Keratinocyte (primary cell): ENCODE data around the gene CLEC3B.

Experiments used
- CTCF ChIP-seq, 3 experiments: IDR thresholded peaks in 1 of 3; conservative IDR thresholded peaks in 1 of 3; optimal IDR thresholded peaks in 1 of 3; 2 replicates in 2 of 3; 3 replicates in 1 of 3; pipeline versions ENCODE3 to v1.5.1; 2011; ENCODE audit warnings: low read length in 3 of 3, mild to moderate bottlenecking in 3 of 3, moderate library complexity in 2 of 3, control low read depth in 1 of 3, inconsistent platforms in 1 of 3; ENCODE audit not compliant: insufficient read depth in 2 of 3; ENCODE audit errors: extremely low read depth in 1 of 3
- EZH2 ChIP-seq: IDR thresholded peaks from one replicate; pipeline ENCODE4 v1.6.1; 2012; ENCODE audit warnings: inconsistent platforms, mild to moderate bottlenecking, low read length, moderate library complexity

GRCh38 chr3:45009868-45010267, 16.2 kb upstream of the CLEC3B start:
- no peak for TF ChIP-seq CTCF (optimal IDR thresholded peaks at IDR 0.05 in 1 of 3, IDR thresholded peaks at IDR 0.05 in 1 of 3, conservative IDR thresholded peaks at IDR 0.05 in 1 of 3; ENCODE audit: extremely low read depth in 1 of 3, insufficient read depth in 2 of 3, low read length in 3 of 3)
- TF ChIP-seq EZH2 = no peak
